ENCODE data around the gene SOX6.
"Not testable (repeated sequence)": the region's sequence is repeated elsewhere in the genome, so short reads cannot be mapped to it uniquely, and the experiment has no call there.

Gene SOX6

GRCh38 chr11:16029151-16029550 lies 327.2 kb downstream of the SOX6 start:
- DNase-seq, result not testable (repeated sequence)

GRCh38 chr11:16028419-16028818 lies 327.9 kb downstream of the SOX6 start:
- no peak for DNase-seq

- no peak for DNase-seq
These were observed 328.7 kb downstream of the SOX6 start for GRCh38 chr11:16027621-16028020.

GRCh38 chr11:16026849-16027248 lies 329.5 kb downstream of the SOX6 start:
- DNase-seq, result no peak

GRCh38 chr11:16018931-16019330 lies 337.4 kb downstream of the SOX6 start:
- no peak for DNase-seq

- no peak for DNase-seq
These were observed 339.9 kb downstream of the SOX6 start for GRCh38 chr11:16016468-16016829.

GRCh38 chr11:16015741-16016467 lies 340.4 kb downstream of the SOX6 start:
- DNase-seq, result no peak

- DNase-seq, result no peak
These were observed 342.6 kb downstream of the SOX6 start for GRCh38 chr11:16013649-16014275.

- DNase-seq, result no peak
These were observed 343.1 kb downstream of the SOX6 start for GRCh38 chr11:16013242-16013641.

- DNase-seq, result no peak
These were observed 344.1 kb downstream of the SOX6 start for GRCh38 chr11:16012125-16012751.

GRCh38 chr11:16011396-16011795 lies 344.9 kb downstream of the SOX6 start:
- DNase-seq, result no peak

GRCh38 chr11:16009021-16009420 lies 347.3 kb downstream of the SOX6 start:
- DNase-seq, result no peak

GRCh38 chr11:16007514-16007913 lies 348.8 kb downstream of the SOX6 start:
- no peak for DNase-seq

- DNase-seq, result no peak
These were observed 353.4 kb downstream of the SOX6 start for GRCh38 chr11:16002942-16003341.

GRCh38 chr11:16001899-16002426 lies 354.4 kb downstream of the SOX6 start:
- no peak for DNase-seq

GRCh38 chr11:16001044-16001568 lies 355.2 kb downstream of the SOX6 start:
- no peak for DNase-seq

GRCh38 chr11:16000065-16000464 lies 356.3 kb downstream of the SOX6 start:
- DNase-seq, result no peak

GRCh38 chr11:15993345-15993744 lies 363.0 kb downstream of the SOX6 start:
- no peak for DNase-seq

GRCh38 chr11:15991215-15991614 lies 365.1 kb downstream of the SOX6 start:
- DNase-seq, result no peak

GRCh38 chr11:15989685-15990084 lies 366.7 kb downstream of the SOX6 start:
- no peak for DNase-seq

- no peak for DNase-seq
These were observed 367.6 kb downstream of the SOX6 start for GRCh38 chr11:15988693-15989231.

GRCh38 chr11:15988016-15988550 lies 368.3 kb downstream of the SOX6 start:
- no peak for DNase-seq

GRCh38 chr11:15987046-15987445 lies 369.3 kb downstream of the SOX6 start:
- DNase-seq, result no peak

- no peak for DNase-seq
These were observed 370.5 kb downstream of the SOX6 start for GRCh38 chr11:15985860-15986139.
